GM23248 (cell line): Measurements from ENCODE around the gene RAPGEF4. TPM values are rescaled to one million over a fixed set of nuclear protein-coding genes. Genes with fewer than 3 reads are reported as not detected.

Source experiments
- DNase-seq: peaks from one replicate; pipeline ENCODE4 v3.0.0-alpha.2; 2015
- H2AFZ ChIP-seq: fragments of 200-600 bp; sonication (generic); 2 replicates; pipeline ENCODE4 v1.6.1; 2016; ENCODE audit warnings: antibody characterized with exemption
- H3F3A ChIP-seq: fragments of 200-600 bp; sonication (generic); 2 replicates; pipeline ENCODE4 v1.6.1; 2016; ENCODE audit warnings: mild to moderate bottlenecking, antibody characterized with exemption, mixed run types; ENCODE audit not compliant: insufficient read depth
- H3K27ac ChIP-seq: fragments of 200-600 bp; sonication (generic); 2 replicates; pipeline ENCODE4 v1.5.1; 2016; ENCODE audit warnings: mild to moderate bottlenecking
- H3K27me3 ChIP-seq: fragments of 200-600 bp; sonication (generic); replicated peaks from 2 replicates; pipeline ENCODE4 v1.6.1; 2016; ENCODE audit warnings: mild to moderate bottlenecking; ENCODE audit not compliant: insufficient read depth
- H3K36me3 ChIP-seq: fragments of 200-600 bp; sonication (generic); 2 replicates; pipeline ENCODE4 v1.6.1; 2016; ENCODE audit warnings: low read depth, mild to moderate bottlenecking
- H3K4me1 ChIP-seq: fragments of 200-600 bp; sonication (generic); 2 replicates; pipeline ENCODE4 v1.6.1; 2016; ENCODE audit warnings: mild to moderate bottlenecking; ENCODE audit not compliant: insufficient read depth
- H3K4me2 ChIP-seq: fragments of 200-600 bp; sonication (generic); one replicate; pipeline ENCODE4 v1.6.1; 2016; ENCODE audit warnings: mild to moderate bottlenecking; ENCODE audit not compliant: unreplicated experiment
- H3K4me3 ChIP-seq: fragments of 200-600 bp; sonication (generic); 2 replicates; pipeline ENCODE4 v1.5.1; 2016; ENCODE audit warnings: mild to moderate bottlenecking
- H3K79me2 ChIP-seq: fragments of 200-600 bp; sonication (generic); 2 replicates; pipeline ENCODE4 v1.6.1; 2016; ENCODE audit warnings: mild to moderate bottlenecking; ENCODE audit not compliant: insufficient read depth
- H3K9ac ChIP-seq: fragments of 200-600 bp; sonication (generic); 2 replicates; pipeline ENCODE4 v1.6.1; 2016; ENCODE audit warnings: mild to moderate bottlenecking
- H3K9me2 ChIP-seq: fragments of 200-600 bp; sonication (generic); 2 replicates; pipeline ENCODE4 v1.6.1; 2016; ENCODE audit warnings: mixed run types, mild to moderate bottlenecking, moderate library complexity; ENCODE audit not compliant: insufficient read depth
- H3K9me3 ChIP-seq: fragments of 200-600 bp; sonication (generic); one replicate; pipeline ENCODE4 v1.6.1; 2017; ENCODE audit warnings: low read depth
- H4K20me1 ChIP-seq: fragments of 200-600 bp; sonication (generic); 2 replicates; pipeline ENCODE4 v1.6.0; 2016; ENCODE audit not compliant: insufficient read depth
- EZH2 ChIP-seq: fragments of 200-600 bp; sonication (generic); IDR thresholded peaks from 2 replicates; pipeline ENCODE4 v1.6.1; 2018; ENCODE audit warnings: antibody characterized with exemption, mild to moderate bottlenecking; ENCODE audit not compliant: insufficient read depth, poor library complexity, severe bottlenecking
- EZH2phosphoT487 ChIP-seq: fragments of 200-600 bp; sonication (generic); IDR thresholded peaks from 2 replicates; pipeline ENCODE4 v1.6.1; 2018; ENCODE audit warnings: antibody characterized with exemption, moderate library complexity, mild to moderate bottlenecking, low read depth; ENCODE audit not compliant: insufficient read depth
- WGBS, 2 experiments: methylation state at CpG; one replicate each; pipeline ENCODE4 v1.1.6; 2015 to 2017; ENCODE audit warnings: low lambda C conversion rate in 2 of 2, low coverage in 1 of 2; ENCODE audit errors: missing lambda C conversion rate in 2 of 2; 5-methylcytosine and 5-hydroxymethylcytosine counted together
- in situ Hi-C: fragments of 300-500 bp; cut with MboI; formaldehyde crosslinking; loops from 2 replicates; pipeline ENCODE4 v1.15.0; 2020
- polyA plus RNA-seq: library from polyadenylated mRNA; unstranded; fragments of >200 nt; fragmentation: Nextera tagmentation; extraction: Ambion mirVana; gene quantifications from 2 replicates; pipeline ENCODE4 v1.2.1, GENCODE V29; 2016
- total RNA-seq: library from RNA; depleted of rRNA; stranded (reverse); fragments of >200 nt; shearing (Covaris generic); gene quantifications from 2 replicates; pipeline ENCODE4 v1.2.3, GENCODE V29; 2014

The RAPGEF4 gene
- total and polyA plus RNA-seq, 2 experiments from 2014 or later = 2.2 TPM; not detected in 1

- peak; percentile 89 for DNase-seq
- H3K36me3 ChIP-seq = no peaks in the 10 kb centered on the region
- H3F3A ChIP-seq = peaks cover 51% of the 10 kb centered on the region
- no peak overlapping the region for H3K9ac ChIP-seq
- H3K4me2 ChIP-seq = peak overlapping the region; percentile 49
- WGBS, 2 experiments = 59 to 60% methylated on average over 5 of the region's 5 CpGs
- H3K4me1 ChIP-seq = peaks cover 55% of the 10 kb centered on the region
- H4K20me1 ChIP-seq = no peaks in the 10 kb centered on the region
- H3K9me2 ChIP-seq = no peaks in the 10 kb centered on the region
- no peak overlapping the region for H3K4me3 ChIP-seq
- H3K27ac ChIP-seq = peak overlapping the region; percentile 53
- no peak overlapping the region for H2AFZ ChIP-seq
- in situ Hi-C loops = no loop called here
- no peaks in the 10 kb centered on the region for H3K79me2 ChIP-seq
- no peaks in the 10 kb centered on the region for H3K27me3 ChIP-seq
- H3K9me3 ChIP-seq = no peaks in the 10 kb centered on the region
- TF ChIP-seq EZH2 (no peak), EZH2phosphoT487 (no peak)
Observed at GRCh38 chr2:172698041-172698863, 37.4 kb upstream of the RAPGEF4 start.

GRCh38 chr2:172701250-172701649, 34.4 kb upstream of the RAPGEF4 start:
- Histone ChIP-seq H3K4me1 (peaks cover 43% of the 10 kb centered on the region), H3K9ac (no peak overlapping the region), H3K9me3 (no peaks in the 10 kb centered on the region), H3F3A (peaks cover 41% of the 10 kb centered on the region), H3K4me2 (peak overlapping the region; percentile 27), H2AFZ (no peak overlapping the region), H3K9me2 (no peaks in the 10 kb centered on the region), H3K79me2 (no peaks in the 10 kb centered on the region), H3K4me3 (0 out of 2 replicates have a peak overlapping the region, but pooled peaks have one; percentile 23), H4K20me1 (no peaks in the 10 kb centered on the region), H3K27me3 (no peaks in the 10 kb centered on the region), H3K27ac (peak overlapping the region; percentile 25), H3K36me3 (no peaks in the 10 kb centered on the region)
- no peak for TF ChIP-seq EZH2
- no peak for TF ChIP-seq EZH2phosphoT487
- peak; percentile 97 for DNase-seq
- WGBS, 2 experiments = 0 to 5% methylated on average over 1 of the region's 1 CpG
- in situ Hi-C loops = loop anchor here (25.0 kb wide), 1 partner anchor 539 kb away; no protein-coding TSS in a partner anchor

GRCh38 chr2:172702451-172702850, 33.2 kb upstream of the RAPGEF4 start:
- Histone ChIP-seq H3K27me3 (no peaks in the 10 kb centered on the region), H3K79me2 (no peaks in the 10 kb centered on the region), H3K9me3 (no peaks in the 10 kb centered on the region), H3K4me2 (no peak overlapping the region), H3K36me3 (no peaks in the 10 kb centered on the region), H2AFZ (no peak overlapping the region), H3K9ac (no peak overlapping the region), H4K20me1 (no peaks in the 10 kb centered on the region), H3F3A (peaks cover 29% of the 10 kb centered on the region), H3K4me1 (peaks cover 35% of the 10 kb centered on the region), H3K9me2 (no peaks in the 10 kb centered on the region), H3K4me3 (no peak overlapping the region), H3K27ac (no peak overlapping the region)
- DNase-seq = no peak
- in situ Hi-C loops = loop anchor here (25.0 kb wide), 1 partner anchor 540 kb away; no protein-coding TSS in a partner anchor
- 93 to 100% methylated on average over 1 of the region's 1 CpG for WGBS, 2 experiments
- TF ChIP-seq EZH2 = no peak

- Histone ChIP-seq H3K4me1 (peaks cover 21% of the 10 kb centered on the region), H4K20me1 (no peaks in the 10 kb centered on the region), H3K79me2 (no peaks in the 10 kb centered on the region), H3F3A (peaks cover 10% of the 10 kb centered on the region), H3K36me3 (no peaks in the 10 kb centered on the region), H3K27ac (no peak overlapping the region), H3K9me3 (no peaks in the 10 kb centered on the region), H3K4me3 (no peak overlapping the region), H3K27me3 (no peaks in the 10 kb centered on the region), H3K4me2 (no peak overlapping the region), H3K9me2 (no peaks in the 10 kb centered on the region), H2AFZ (no peak overlapping the region), H3K9ac (no peak overlapping the region)
- peak; percentile 55 for DNase-seq
- TF ChIP-seq EZH2phosphoT487 = no peak
- TF ChIP-seq EZH2 = no peak
- WGBS, 2 experiments = 81 to 85% methylated on average over 11 of the region's 11 CpGs
- in situ Hi-C loops = loop anchor here (25.0 kb wide), 1 partner anchor 542 kb away; no protein-coding TSS in a partner anchor
Observed at GRCh38 chr2:172704072-172704936, 31.3 kb upstream of the RAPGEF4 start.
